ENCODE results near the gene TMX4.

- TF ChIP-seq CTCF (IDR thresholded peaks at IDR 0.05; ENCODE audit: low read length) (no peak), EZH2 (IDR thresholded peaks at IDR 0.05; ENCODE audit: borderline replicate concordance, low read length) (no peak)
These were observed 47.1 kb upstream of the TMX4 start for GRCh38 chr20:8066662-8067061.

Measured in OCI-LY1 (cell line).